ENCODE results near the gene BRF1.
"Not testable (repeated sequence)": the region's sequence is repeated elsewhere in the genome, so short reads cannot be mapped to it uniquely, and the experiment has no call there.

DNA sequence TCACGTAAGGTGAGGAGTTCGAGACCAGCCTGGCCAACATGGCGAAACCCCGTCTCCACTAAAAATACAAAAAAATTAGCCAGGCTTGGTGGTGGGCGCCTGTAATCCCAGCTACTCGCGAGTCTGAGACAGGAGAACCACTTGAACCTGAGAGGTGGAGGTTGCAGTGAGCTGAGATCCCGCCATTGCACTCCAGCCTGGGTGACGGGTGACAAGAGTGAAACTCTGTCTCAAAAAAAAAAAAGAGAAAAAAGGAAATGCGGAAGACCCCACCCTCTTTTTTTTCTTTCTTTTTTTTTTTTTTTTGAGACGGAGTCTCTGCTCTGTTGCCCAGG is 1.1 kb upstream of the BRF1 start:
- TF ChIP-seq, protein P1, sequence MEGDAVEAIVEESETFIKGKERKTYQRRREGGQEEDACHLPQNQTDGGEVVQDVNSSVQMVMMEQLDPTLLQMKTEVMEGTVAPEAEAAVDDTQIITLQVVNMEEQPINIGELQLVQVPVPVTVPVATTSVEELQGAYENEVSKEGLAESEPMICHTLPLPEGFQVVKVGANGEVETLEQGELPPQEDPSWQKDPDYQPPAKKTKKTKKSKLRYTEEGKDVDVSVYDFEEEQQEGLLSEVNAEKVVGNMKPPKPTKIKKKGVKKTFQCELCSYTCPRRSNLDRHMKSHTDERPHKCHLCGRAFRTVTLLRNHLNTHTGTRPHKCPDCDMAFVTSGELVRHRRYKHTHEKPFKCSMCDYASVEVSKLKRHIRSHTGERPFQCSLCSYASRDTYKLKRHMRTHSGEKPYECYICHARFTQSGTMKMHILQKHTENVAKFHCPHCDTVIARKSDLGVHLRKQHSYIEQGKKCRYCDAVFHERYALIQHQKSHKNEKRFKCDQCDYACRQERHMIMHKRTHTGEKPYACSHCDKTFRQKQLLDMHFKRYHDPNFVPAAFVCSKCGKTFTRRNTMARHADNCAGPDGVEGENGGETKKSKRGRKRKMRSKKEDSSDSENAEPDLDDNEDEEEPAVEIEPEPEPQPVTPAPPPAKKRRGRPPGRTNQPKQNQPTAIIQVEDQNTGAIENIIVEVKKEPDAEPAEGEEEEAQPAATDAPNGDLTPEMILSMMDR (IDR thresholded peaks at IDR 0.05), result not testable (repeated sequence)
- TF ChIP-seq EP300, POLR2A (IDR thresholded peaks at IDR 0.05): not testable (repeated sequence)
